CD4-positive, alpha-beta T cell treated with Interleukin-21 for 1 hour (primary cell): ENCODE data around the gene LYZL1.
"Not testable (repeated sequence)": the region's sequence is repeated elsewhere in the genome, so short reads cannot be mapped to it uniquely, and the experiment has no call there.

Experiments
- DNase-seq: peaks from one replicate; pipeline ENCODE4 v3.0.0-alpha.2; 2020

The LYZL1 gene

GRCh38 chr10:29265210-29265768 is 23.6 kb upstream of the LYZL1 start:
- DNase-seq: no peak

GRCh38 chr10:29266641-29267040 is 22.2 kb upstream of the LYZL1 start:
- DNase-seq: no peak

DNA sequence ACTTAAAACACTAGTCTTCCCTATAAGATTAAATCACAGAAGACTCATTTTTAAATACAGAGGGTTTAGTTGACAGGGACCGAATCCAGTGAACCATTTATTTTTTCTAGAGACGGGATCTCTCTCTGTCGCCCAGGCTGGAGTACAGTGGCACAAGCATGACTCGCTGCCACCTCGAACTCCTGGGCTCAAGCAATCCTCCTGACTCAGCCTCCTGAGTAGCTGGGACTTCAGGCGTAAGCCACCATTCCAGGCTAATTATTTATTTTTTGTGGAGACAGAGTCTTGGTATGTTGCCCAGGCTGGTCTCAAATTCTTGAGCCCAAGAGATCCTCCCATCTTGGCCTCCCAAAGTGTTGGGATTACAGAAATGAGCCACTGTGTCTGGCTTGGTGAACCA is 20.9 kb upstream of the LYZL1 start:
- DNase-seq: no peak

- DNase-seq: no peak
These were observed 19.4 kb upstream of the LYZL1 start for GRCh38 chr10:29269486-29269885.

GRCh38 chr10:29270883-29271282 is 18.0 kb upstream of the LYZL1 start:
- no peak for DNase-seq

- DNase-seq: no peak
These were observed 17.0 kb upstream of the LYZL1 start for GRCh38 chr10:29271877-29272276.

GRCh38 chr10:29273478-29273877 is 15.4 kb upstream of the LYZL1 start:
- DNase-seq: no peak

DNA sequence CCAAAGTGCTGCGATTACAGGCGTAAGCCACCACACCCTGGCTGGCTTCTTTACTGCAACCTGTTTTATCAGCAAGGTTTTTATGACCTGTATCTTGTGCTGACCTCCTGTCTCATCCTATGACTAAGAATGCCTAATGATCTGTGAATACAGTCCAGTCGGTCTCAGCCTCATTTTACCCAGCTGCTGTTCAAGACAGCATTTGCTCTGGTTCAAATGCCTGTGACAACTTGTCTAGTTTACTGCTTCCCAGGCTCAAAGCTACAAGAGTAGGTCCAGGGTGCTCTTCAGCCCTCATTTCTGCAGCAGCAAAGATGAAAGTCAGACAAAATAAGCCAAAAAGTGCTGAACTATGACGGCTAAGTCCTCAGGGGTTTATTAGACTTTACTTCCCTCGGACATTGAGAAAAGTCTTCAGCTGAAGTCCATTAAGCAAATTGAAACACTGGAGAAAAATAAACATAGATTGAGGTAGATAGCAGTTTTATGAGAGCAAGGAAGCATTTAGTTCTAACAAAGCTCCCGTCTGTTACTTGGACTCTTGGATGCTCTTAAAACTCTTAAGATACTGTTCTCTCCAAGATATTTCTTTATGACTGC is 12.5 kb upstream of the LYZL1 start:
- no peak for DNase-seq

DNA sequence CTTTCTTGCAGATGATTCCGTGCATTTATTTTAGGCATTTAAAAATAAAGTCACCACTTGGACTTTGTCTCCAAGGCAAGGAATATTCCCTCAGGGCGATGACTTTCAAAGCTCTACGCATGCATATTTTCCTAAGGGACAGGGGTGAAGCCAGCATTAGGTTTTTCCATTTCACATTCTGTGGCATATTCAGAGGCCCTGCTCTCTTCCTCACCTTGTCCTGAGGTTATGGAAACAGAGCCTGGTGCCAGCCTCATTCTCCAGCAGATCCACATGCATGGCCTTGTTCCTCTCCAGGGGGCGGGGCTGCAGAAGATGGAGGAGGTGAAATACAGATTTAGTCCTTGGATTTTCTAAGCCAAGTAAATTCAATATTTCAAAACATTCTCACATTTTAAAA is 11.6 kb upstream of the LYZL1 start:
- DNase-seq: no peak

- DNase-seq: no peak
These were observed 8.9 kb upstream of the LYZL1 start for GRCh38 chr10:29279779-29280487.

GRCh38 chr10:29280488-29280840 is 8.4 kb upstream of the LYZL1 start:
- DNase-seq: no peak

- DNase-seq: no peak
These were observed 3.2 kb upstream of the LYZL1 start for GRCh38 chr10:29285624-29286051.

DNA sequence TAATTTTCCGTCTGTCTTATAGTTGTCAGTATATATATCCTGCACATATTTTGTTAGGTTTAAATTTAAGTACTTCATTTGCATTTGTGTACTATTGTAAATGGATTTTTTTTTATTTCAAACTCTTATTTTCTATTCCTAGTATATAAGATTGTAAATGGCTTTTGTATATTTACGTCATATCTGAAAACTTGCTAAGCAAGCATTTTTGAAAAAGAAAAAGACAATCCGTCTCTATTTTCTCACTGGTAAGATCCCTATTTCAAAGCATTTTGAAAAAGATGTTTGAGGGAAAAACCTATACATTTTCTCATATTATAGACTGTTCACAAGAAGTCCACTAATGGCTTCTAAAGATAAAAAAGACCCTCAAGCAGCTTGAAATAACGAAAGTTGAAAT is 1.2 kb upstream of the LYZL1 start:
- no peak for DNase-seq

DNA sequence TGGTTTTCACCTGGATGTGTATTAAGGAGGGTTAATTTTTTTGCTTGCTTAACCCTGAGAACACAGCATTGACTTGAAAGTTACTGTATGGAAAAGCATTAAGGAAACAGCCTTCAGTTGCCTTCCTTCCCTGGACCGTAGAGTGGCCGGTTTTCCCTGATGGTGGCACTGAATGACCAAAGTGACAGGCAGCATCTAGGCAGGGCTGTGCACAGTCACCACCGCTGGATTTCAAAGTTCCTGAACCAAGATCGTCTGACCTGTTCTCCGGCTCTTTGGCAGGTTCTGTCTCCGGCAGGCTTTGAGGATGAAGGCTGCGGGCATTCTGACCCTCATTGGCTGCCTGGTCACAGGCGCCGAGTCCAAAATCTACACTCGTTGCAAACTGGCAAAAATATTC is 2.7 kb downstream of the LYZL1 start:
- DNase-seq: not testable (repeated sequence)

DNA sequence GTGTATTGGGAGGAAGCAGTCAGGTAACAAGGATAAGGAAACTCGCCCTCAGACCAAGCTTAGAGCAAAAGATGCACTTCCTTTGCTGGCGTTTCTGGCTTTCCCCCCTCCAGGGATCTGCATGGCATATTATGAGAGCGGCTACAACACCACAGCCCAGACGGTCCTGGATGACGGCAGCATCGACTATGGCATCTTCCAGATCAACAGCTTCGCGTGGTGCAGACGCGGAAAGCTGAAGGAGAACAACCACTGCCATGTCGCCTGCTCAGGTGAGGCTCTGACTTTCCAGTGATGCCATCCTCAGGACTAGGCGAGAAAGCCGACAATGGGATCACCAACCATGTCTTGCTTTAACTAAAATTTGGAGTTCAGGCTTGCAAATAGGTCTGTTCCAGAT is 3.5 kb downstream of the LYZL1 start:
- DNase-seq: not testable (repeated sequence)

GRCh38 chr10:29295813-29296212 is 6.9 kb downstream of the LYZL1 start:
- no peak for DNase-seq

DNA sequence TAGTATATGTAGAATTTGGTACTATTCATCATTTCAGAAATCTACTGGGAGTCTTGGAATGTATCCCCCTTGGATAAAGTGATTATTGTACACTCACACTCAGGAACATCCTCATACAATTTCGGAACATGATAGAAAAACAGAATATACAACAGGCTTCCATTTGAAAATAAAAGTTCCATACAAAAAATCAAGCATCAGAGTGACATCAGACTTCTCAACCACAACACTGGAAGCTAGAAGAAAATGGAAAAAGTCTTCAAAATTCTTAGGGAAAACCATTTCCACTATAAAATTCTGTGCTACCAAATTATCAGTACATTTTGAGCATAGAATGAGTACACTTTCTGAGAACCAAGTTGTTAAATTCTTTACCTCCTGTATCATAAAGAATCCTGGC is 8.8 kb downstream of the LYZL1 start:
- DNase-seq: no peak

DNA sequence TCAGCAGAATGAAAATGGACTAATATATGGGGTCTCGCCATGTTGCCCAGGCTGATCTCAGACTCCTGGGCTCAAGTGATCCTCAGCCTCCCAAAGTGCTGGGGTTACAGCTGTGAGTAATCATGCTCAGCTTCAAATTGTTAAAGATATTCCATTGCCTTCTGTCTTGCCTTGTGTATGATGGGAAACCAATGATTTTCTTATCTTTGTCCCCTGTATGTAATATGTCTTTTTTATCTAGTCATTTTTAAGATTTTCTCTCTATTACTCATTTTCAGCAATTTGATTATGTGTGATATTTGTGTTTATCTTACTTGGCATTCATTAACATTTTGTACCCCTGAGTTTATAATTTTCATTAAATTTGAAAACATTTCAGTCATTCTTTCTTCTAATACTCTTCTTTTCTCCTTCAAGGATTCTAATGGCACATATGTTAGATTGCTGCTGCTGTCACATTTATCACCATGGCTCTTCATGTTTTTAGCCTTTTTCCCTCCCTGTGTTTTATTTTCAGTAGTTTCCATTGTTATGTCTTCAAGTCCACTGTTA is 12.6 kb downstream of the LYZL1 start:
- no peak for DNase-seq

DNA sequence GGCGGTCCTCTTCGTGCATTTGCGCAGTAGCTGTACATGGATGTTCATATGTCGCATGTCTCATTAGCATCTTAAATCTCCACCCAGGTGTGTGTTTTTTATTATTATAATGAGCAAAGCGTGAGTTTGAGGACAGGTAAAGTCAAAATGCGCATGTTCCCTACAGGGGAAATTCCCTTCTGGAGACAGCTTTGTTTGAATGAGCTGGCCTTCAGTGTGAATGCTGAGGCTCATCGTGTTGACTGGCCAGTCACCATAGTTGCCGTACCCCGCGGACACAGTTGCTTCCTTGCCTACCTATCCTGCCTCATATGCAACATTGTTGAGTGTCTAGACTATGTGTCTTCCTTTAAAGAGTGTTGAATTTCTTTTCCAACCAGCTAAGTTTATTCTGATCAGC is 13.6 kb downstream of the LYZL1 start:
- no peak for DNase-seq

- DNase-seq: peak; percentile 29
These were observed 15.6 kb downstream of the LYZL1 start for GRCh38 chr10:29304264-29304994.

DNA sequence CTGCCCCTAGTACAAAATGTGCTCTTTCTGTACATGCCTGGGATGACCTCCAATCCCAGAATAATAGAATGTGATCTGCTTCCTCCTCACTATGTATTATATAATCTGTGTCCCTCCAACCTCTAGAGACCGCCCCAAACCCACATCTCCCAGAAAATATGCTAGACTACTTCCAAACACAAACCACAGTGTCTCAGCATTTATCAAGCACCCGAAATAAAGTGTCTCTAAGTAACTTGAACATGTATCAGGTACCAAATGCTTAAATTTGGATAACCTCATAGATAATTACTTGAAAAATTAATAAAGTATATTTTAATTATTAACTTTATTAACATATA is 16.1 kb downstream of the LYZL1 start:
- DNase-seq: no peak

- DNase-seq: no peak
These were observed 17.8 kb downstream of the LYZL1 start for GRCh38 chr10:29306688-29307087.

DNA sequence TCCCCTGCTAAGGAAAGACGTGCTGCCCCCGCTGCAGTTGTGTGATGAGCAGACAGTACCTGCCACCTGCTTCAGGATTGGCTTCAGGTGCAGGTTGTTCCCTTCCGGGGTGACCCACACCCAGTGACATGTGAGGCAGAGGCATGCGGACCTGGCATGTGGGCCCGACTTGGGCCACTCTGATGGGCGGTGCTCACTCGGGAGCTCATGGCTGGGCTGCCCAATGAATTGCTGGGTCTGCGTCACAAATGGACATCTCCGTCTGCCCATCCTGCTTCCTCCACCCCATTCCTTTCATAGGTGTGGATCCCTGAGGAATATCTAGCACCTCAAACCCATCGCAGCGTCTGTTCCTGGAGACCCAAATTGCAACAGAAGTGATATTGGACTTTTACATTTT is 19.3 kb downstream of the LYZL1 start:
- DNase-seq: not testable (repeated sequence)

DNA sequence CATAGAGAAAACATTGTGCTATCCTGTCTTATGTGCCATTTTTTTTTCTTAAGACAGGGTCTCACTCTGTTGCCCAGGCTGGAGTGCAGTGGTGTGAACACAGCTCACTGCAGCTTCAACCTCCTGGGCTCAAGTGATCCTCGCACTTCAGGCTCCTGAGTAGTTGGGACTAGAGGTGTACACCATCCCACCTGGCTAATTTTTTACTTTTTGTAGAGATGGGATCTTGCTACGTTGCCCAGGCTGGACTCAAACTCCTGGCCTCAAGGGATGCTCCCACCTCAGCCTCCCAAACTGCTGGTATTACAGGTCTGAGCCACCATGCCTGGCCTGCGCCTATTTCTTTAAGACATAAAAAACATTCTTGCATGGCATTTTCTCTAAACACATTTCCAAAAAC is 20.6 kb downstream of the LYZL1 start:
- no peak for DNase-seq
